GM19238 (cell line): Measurements from ENCODE around the gene PYM1.
"Not testable (repeated sequence)": the region's sequence is repeated elsewhere in the genome, so short reads cannot be mapped to it uniquely, and the experiment has no call there.

Source experiments
- DNase-seq: peaks from one replicate; pipeline ENCODE4 v3.0.0; 2011; ENCODE audit warnings: low spot score; ENCODE audit not compliant: insufficient read length

Gene PYM1

GRCh38 chr12:55915482-55915859 is 12.2 kb downstream of the PYM1 start:
- no peak for DNase-seq

GRCh38 chr12:55912908-55913307 is 14.8 kb downstream of the PYM1 start:
- no peak for DNase-seq

GRCh38 chr12:55909513-55909884 is 18.2 kb downstream of the PYM1 start:
- no peak for DNase-seq

GRCh38 chr12:55908726-55909512 is 18.8 kb downstream of the PYM1 start:
- DNase-seq: no peak

- no peak for DNase-seq
Observed at GRCh38 chr12:55906056-55906455, 21.6 kb downstream of the PYM1 start.

GRCh38 chr12:55901881-55902490 is 25.7 kb downstream of the PYM1 start:
- DNase-seq: no peak

- no peak for DNase-seq
Observed at GRCh38 chr12:55899082-55899481, 28.6 kb downstream of the PYM1 start.

GRCh38 chr12:55893723-55894122 is 34.0 kb downstream of the PYM1 start:
- DNase-seq: no peak

- DNase-seq: no peak
Observed at GRCh38 chr12:55891310-55891709, 36.4 kb downstream of the PYM1 start.

GRCh38 chr12:55885113-55885512 is 42.6 kb downstream of the PYM1 start:
- no peak for DNase-seq

GRCh38 chr12:55877824-55878223 is 49.9 kb downstream of the PYM1 start:
- no peak for DNase-seq

- no peak for DNase-seq
Observed at GRCh38 chr12:55875704-55876467, 51.8 kb downstream of the PYM1 start.

GRCh38 chr12:55874443-55874842 is 53.3 kb downstream of the PYM1 start:
- DNase-seq: no peak

- not testable (repeated sequence) for DNase-seq
Observed at GRCh38 chr12:55866454-55867004, 61.2 kb downstream of the PYM1 start.

- no peak for DNase-seq
Observed at GRCh38 chr12:55865327-55865726, 62.4 kb downstream of the PYM1 start.

- not testable (repeated sequence) for DNase-seq
Observed at GRCh38 chr12:55862931-55863330, 64.8 kb downstream of the PYM1 start.

- DNase-seq: no peak
Observed at GRCh38 chr12:55862286-55862685, 65.4 kb downstream of the PYM1 start.

GRCh38 chr12:55861871-55862270 is 65.8 kb downstream of the PYM1 start:
- no peak for DNase-seq

- no peak for DNase-seq
Observed at GRCh38 chr12:55861396-55861795, 66.3 kb downstream of the PYM1 start.

GRCh38 chr12:55852740-55853139 is 75.0 kb downstream of the PYM1 start:
- no peak for DNase-seq
